ENCODE measurements around the gene BRINP3. TPM values are rescaled to one million over a fixed set of nuclear protein-coding genes. Genes with fewer than 3 reads are reported as not detected.

Gene BRINP3
- total and polyA plus RNA-seq, 4 donors, result 0.06 to 19.8 (median 0.64) TPM

- H3K27ac ChIP-seq (ENCODE audit: low read depth in 1 of 2, low read length in 1 of 2), result no peak overlapping the region
These were observed 38.2 kb downstream of the BRINP3 start for GRCh38 chr1:190439447-190439846.

GRCh38 chr1:190436615-190437014, 41.0 kb downstream of the BRINP3 start:
- DNase-seq, result peak in 2 of 3 donors; percentile 21 to 26
- no peak for TF ChIP-seq CTCF (IDR thresholded peaks at IDR 0.05; ENCODE audit: control extremely low read depth, extremely low read depth)
- WGBS, 2 donors, result 83 to 85% methylated on average over 1 of the region's 1 CpG

More at GRCh38 chr1:190439447-190439846, 38.2 kb downstream of the BRINP3 start:
- TF ChIP-seq CTCF (IDR thresholded peaks at IDR 0.05; ENCODE audit: control extremely low read depth, extremely low read depth), result no peak
- H3K4me1 ChIP-seq (ENCODE audit: control insufficient read depth in 5 of 5, insufficient read depth in 5 of 5, low read length in 5 of 5), result no peaks in the 10 kb centered on the region
- ATAC-seq (ENCODE audit: insufficient read depth, low FRiP score) (no peak), DNase-seq (no peak)
- H3K27me3 ChIP-seq (ENCODE audit: control insufficient read depth in 3 of 3, insufficient read depth in 3 of 3, low read length in 2 of 3), result no peaks in the 10 kb centered on the region
- H3K4me3 ChIP-seq, result no peak overlapping the region
- H3K9me3 ChIP-seq (ENCODE audit: control insufficient read depth in 4 of 4, insufficient read depth in 3 of 4, low read length in 3 of 4), result no peaks in the 10 kb centered on the region
- no peaks in the 10 kb centered on the region for H3K36me3 ChIP-seq (ENCODE audit: control insufficient read depth in 4 of 4, insufficient read depth in 4 of 4, low read length in 4 of 4)
- no peak overlapping the region for H3K9ac ChIP-seq (ENCODE audit: insufficient read depth in 1 of 2, low read length in 2 of 2)
- 69 to 80% methylated on average over 2 of the region's 2 CpGs for WGBS, 2 donors

GRCh38 chr1:190429932-190430331, 47.7 kb downstream of the BRINP3 start:
- Histone ChIP-seq H3K4me1 (ENCODE audit: control insufficient read depth in 5 of 5, insufficient read depth in 5 of 5, low read length in 5 of 5) (no peaks in the 10 kb centered on the region), H3K27me3 (ENCODE audit: control insufficient read depth in 3 of 3, insufficient read depth in 3 of 3, low read length in 2 of 3) (no peaks in the 10 kb centered on the region), H3K4me3 (no peak overlapping the region), H3K27ac (ENCODE audit: low read depth in 1 of 2, low read length in 1 of 2) (no peak overlapping the region), H3K9me3 (ENCODE audit: control insufficient read depth in 4 of 4, insufficient read depth in 3 of 4, low read length in 3 of 4) (no peaks in the 10 kb centered on the region), H3K9ac (ENCODE audit: insufficient read depth in 1 of 2, low read length in 2 of 2) (no peak overlapping the region), H3K36me3 (ENCODE audit: control insufficient read depth in 4 of 4, insufficient read depth in 4 of 4, low read length in 4 of 4) (no peaks in the 10 kb centered on the region)
- DNase-seq (no peak), ATAC-seq (ENCODE audit: insufficient read depth, low FRiP score) (no peak)
- no peak for TF ChIP-seq CTCF (IDR thresholded peaks at IDR 0.05; ENCODE audit: control extremely low read depth, extremely low read depth)
- 81 to 82% methylated on average over 2 of the region's 2 CpGs for WGBS, 2 donors

More at GRCh38 chr1:190436615-190437014, 41.0 kb downstream of the BRINP3 start:
- Histone ChIP-seq H3K36me3 (ENCODE audit: control insufficient read depth in 4 of 4, insufficient read depth in 4 of 4, low read length in 4 of 4) (no peaks in the 10 kb centered on the region), H3K4me3 (no peak overlapping the region), H3K9ac (ENCODE audit: insufficient read depth in 1 of 2, low read length in 2 of 2) (no peak overlapping the region), H3K4me1 (ENCODE audit: control insufficient read depth in 5 of 5, insufficient read depth in 5 of 5, low read length in 5 of 5) (no peaks in the 10 kb centered on the region), H3K9me3 (ENCODE audit: control insufficient read depth in 4 of 4, insufficient read depth in 3 of 4, low read length in 3 of 4) (no peaks in the 10 kb centered on the region), H3K27ac (ENCODE audit: low read depth in 1 of 2, low read length in 1 of 2) (no peak overlapping the region), H3K27me3 (ENCODE audit: control insufficient read depth in 3 of 3, insufficient read depth in 3 of 3, low read length in 2 of 3) (no peaks in the 10 kb centered on the region)
- no peak for ATAC-seq (ENCODE audit: insufficient read depth, low FRiP score)

GRCh38 chr1:190429141-190429540, 48.5 kb downstream of the BRINP3 start:
- no peaks in the 10 kb centered on the region for H3K27me3 ChIP-seq (ENCODE audit: control insufficient read depth in 3 of 3, insufficient read depth in 3 of 3, low read length in 2 of 3)
- H3K36me3 ChIP-seq (ENCODE audit: control insufficient read depth in 4 of 4, insufficient read depth in 4 of 4, low read length in 4 of 4), result no peaks in the 10 kb centered on the region
- H3K9ac ChIP-seq (ENCODE audit: insufficient read depth in 1 of 2, low read length in 2 of 2), result no peak overlapping the region
- no peak for ATAC-seq (ENCODE audit: insufficient read depth, low FRiP score)
- no peaks in the 10 kb centered on the region for H3K9me3 ChIP-seq (ENCODE audit: control insufficient read depth in 4 of 4, insufficient read depth in 3 of 4, low read length in 3 of 4)
- H3K4me3 ChIP-seq, result no peak overlapping the region
- DNase-seq, result no peak
- no peaks in the 10 kb centered on the region for H3K4me1 ChIP-seq (ENCODE audit: control insufficient read depth in 5 of 5, insufficient read depth in 5 of 5, low read length in 5 of 5)
- H3K27ac ChIP-seq (ENCODE audit: low read depth in 1 of 2, low read length in 1 of 2), result no peak overlapping the region
- no peak for TF ChIP-seq CTCF (IDR thresholded peaks at IDR 0.05; ENCODE audit: control extremely low read depth, extremely low read depth)

Measured in lung (tissue), 12 donors.